Choroid plexus epithelial cell (primary cell): Measurements from ENCODE around the gene RASGRP4.

Experiments
- DNase-seq: peaks from one replicate; pipeline ENCODE4 v3.0.0-alpha.2; 2010; ENCODE audit warnings: low read depth
- H3K4me3 ChIP-seq: 2 replicates; pipeline ENCODE4 v1.5.1; 2011; ENCODE audit warnings: low read depth, mild to moderate bottlenecking, control low read depth, low read length, moderate library complexity
- CTCF ChIP-seq: conservative IDR thresholded peaks from 2 replicates; pipeline ENCODE4 v1.5.1; 2011; ENCODE audit warnings: low read depth, mild to moderate bottlenecking, control low read depth, inconsistent platforms, low read length, moderate library complexity

Gene RASGRP4

GRCh38 chr19:38399081-38399480 is 26.9 kb downstream of the RASGRP4 start:
- DNase-seq: no peak
- no peak overlapping the region for H3K4me3 ChIP-seq
- TF ChIP-seq CTCF: no peak

- H3K4me3 ChIP-seq: peak overlapping the region; percentile 33
- no peak for DNase-seq
- TF ChIP-seq CTCF: no peak
Measured at GRCh38 chr19:38395381-38396114, 30.5 kb downstream of the RASGRP4 start.

- peak; percentile 57 for DNase-seq
- H3K4me3 ChIP-seq: peak overlapping the region; percentile 49
- TF ChIP-seq CTCF: no peak
Measured at GRCh38 chr19:38394488-38394887, 31.5 kb downstream of the RASGRP4 start.

GRCh38 chr19:38392707-38393308 is 33.2 kb downstream of the RASGRP4 start:
- peak; percentile 41 for DNase-seq
- no peak for TF ChIP-seq CTCF

GRCh38 chr19:38391911-38392464 is 34.0 kb downstream of the RASGRP4 start:
- no peak for DNase-seq
- no peak overlapping the region for H3K4me3 ChIP-seq
- TF ChIP-seq CTCF: no peak

More at GRCh38 chr19:38392707-38393308, 33.2 kb downstream of the RASGRP4 start:
- H3K4me3 ChIP-seq: no peak overlapping the region

- no peak for TF ChIP-seq CTCF
- DNase-seq: no peak
- H3K4me3 ChIP-seq: peak overlapping the region; percentile 17
Measured at GRCh38 chr19:38389957-38390924, 35.8 kb downstream of the RASGRP4 start.
